Retina (tissue), 1 donor: ENCODE measurements around the gene KSR2.
"Not testable (repeated sequence)": the region's sequence is repeated elsewhere in the genome, so short reads cannot be mapped to it uniquely, and the experiment has no call there.

Experiments used
- DNase-seq: peaks from one replicate; pipeline ENCODE4 v3.0.0-alpha.2; 2016

KSR2 gene

DNA sequence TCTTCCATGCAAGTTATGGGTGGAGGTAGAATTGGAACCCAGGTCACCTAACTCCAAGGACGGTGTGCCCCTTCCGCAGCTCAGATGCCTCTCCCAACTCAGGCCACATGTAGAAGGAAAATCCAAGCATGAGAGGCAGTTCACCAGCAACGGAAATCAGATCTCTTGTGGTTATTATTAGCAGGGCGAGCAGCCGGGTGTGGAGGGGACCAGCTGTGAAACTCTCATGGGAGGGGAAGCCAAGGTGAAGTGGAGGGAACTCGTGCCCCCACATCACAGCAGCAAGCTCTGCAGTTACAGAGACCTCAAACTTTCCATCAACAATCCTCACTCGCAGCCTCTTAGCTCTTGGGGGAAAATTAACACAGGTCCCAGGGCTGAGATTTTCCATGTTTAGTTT, 79.7 kb downstream of the KSR2 start:
- no peak for DNase-seq

DNA sequence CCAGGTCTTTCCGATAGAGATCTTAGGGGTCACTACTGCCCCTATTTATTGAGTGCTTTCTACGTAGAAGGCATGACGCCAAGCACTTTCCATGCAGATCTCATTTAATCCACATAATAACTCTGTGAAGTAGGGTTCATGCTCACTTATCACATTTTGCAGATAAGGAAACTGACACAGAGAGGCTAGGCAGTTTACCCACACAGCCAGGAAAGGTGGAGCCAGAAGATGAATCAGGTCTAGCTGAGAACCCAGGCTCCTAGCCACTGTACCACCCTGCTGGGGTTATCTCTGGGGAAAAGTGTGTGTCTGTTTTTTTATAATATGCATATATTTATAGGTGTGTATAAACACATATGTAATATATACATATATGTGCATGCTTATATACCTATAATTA, 83.6 kb downstream of the KSR2 start:
- DNase-seq = no peak

DNA sequence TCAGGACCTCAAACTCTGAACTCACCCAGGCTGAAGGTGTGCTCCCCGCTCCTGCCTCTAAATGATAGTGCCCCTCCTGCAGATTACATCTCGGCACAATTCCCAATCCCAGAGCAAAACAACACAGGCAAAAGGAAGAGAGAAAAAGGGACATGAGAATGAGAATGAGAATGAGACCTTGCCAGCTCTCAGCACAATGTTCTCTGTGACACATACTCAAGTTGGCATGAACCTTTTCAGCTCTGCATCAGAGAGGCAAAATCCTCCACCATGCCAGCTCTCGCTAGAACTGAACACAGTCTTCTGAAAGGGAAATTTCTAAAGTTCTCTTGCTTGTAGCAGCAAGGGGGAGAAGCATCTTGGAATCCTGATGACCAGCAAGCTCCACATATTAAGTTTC, 84.6 kb downstream of the KSR2 start:
- no peak for DNase-seq

DNA sequence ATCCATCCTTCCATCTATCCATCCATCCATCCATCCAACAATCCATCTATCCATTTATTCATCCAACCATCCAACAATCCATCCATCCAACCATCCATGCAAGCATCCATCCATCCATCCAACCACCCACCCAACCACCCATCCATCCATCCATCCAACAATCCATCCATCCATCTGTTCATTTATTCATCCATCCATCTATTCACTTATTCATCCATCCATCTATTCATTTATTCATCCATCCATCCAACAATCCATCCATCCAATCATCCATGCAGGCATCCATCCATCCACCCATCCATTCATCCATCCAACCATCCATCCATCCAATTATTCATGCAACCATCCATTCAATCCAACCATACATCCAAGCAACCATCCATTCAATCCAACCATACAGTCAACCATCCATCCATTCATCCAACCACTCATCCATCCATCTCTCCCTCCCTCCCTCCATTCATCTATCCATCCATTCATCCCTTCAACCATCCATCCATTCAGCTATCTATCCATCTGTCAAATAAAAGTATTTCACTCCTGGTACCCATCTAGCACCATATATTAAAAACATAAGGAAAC, 86.1 kb downstream of the KSR2 start:
- no peak for DNase-seq

- DNase-seq = no peak
Observed at GRCh38 chr12:117882181-117882580, 86.6 kb downstream of the KSR2 start.

GRCh38 chr12:117881517-117881916, 87.3 kb downstream of the KSR2 start:
- DNase-seq = no peak

GRCh38 chr12:117878605-117879004, 90.2 kb downstream of the KSR2 start:
- peak; percentile 32 for DNase-seq

GRCh38 chr12:117876436-117876816, 92.4 kb downstream of the KSR2 start:
- no peak for DNase-seq

DNA sequence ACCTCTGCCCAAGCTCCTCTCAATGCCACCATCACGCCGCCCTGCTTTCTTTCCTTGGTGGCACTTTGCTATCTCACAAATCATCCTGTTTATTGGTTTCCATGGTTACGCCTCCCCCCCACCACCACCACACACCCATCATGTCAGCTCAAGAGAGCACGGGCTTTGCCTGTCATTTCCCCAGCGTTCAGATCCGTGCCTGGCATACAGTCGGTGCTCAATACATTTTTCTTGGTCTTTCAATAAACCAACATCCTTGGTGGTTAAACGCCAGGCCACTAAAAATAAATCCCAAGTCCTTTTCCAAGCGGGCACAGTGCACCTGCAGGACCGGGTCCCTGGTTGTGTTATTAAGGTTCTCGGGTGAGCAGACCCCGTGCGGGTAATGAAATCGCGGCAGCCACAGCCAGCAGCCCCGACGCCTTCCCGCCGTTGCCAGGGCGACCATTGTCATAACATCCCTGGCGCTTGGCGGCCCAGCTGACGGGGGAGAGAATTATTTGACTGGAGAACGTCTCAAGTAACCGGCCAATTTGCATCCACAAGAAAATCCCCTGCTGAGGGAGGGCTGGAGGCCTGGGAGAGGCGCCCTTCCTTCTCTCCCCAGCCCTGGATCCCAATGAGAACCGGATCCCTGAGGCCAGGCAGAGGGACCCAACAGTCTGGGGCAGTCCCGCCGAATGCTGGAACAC, 92.9 kb downstream of the KSR2 start:
- DNase-seq = peak; percentile 95

DNA sequence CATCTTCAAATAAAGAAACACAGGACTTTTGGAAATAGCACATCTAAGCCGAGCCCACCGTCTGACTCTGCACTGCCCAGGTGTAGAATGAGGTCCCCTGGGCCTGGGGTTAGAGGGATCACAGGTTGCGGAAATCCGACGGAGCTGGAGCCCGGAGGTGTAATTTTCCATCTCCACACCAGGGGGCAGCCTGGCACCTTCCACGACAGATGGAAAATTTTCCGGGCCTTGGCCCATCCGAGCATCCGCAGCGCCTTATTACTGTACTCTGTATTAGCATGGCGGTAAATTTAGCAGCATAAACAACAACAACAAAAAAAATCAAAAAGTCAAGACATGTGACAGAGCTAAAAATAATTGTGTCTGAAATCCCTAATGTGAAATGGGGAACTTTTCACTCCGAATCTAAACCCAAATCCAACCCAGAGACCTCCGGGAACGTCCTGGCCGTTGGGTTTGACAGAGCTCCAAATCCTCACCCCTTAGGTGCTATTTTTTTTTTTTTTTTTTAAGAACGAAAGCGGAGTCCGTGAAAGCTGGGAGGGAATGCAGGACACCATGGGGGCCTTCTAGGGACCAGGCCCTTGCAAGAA, 93.9 kb downstream of the KSR2 start:
- DNase-seq = peak; percentile 93

GRCh38 chr12:117874198-117874597, 94.6 kb downstream of the KSR2 start:
- not testable (repeated sequence) for DNase-seq

GRCh38 chr12:117872546-117873169, 96.1 kb downstream of the KSR2 start:
- peak; percentile 26 for DNase-seq

GRCh38 chr12:117869551-117869950, 99.2 kb downstream of the KSR2 start:
- DNase-seq = no peak

DNA sequence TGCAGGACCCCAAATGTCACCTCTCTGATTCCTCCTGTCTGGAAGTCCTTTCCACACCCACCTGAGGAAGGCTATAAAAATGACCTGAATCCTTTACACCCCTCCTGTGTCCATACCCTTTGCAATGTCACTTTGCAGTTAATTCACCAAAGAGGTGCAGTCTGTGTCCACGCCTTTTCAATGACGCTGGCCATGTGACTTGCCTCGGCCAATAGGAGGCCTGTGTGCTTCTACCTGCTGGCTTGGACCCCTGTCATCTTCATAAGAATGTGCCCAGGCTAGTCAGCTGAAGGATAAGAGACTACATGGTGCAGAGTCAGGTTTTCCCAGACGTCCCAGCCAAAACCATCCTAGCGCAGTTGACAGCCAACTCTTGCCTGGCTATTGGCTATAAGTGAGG, 101.4 kb downstream of the KSR2 start:
- no peak for DNase-seq

DNA sequence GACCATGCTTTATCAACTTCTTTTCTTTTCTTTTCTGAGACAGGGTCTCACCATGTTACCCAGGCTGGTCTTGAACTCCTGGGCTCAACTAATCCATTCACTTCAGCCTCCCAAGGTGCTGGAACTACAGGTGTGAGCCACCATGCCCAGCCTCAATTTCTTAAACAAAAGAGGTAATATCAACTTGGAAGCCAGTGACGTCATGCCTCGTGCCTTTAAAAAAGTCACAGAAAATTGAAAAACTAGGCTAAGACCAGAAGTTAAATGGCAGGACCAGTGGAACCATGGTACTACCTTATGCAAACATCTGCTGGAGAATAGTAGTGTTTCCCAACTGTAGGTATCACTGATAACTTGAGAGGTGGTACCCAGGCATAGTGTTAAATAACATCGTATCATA, 103.3 kb downstream of the KSR2 start:
- no peak for DNase-seq

DNA sequence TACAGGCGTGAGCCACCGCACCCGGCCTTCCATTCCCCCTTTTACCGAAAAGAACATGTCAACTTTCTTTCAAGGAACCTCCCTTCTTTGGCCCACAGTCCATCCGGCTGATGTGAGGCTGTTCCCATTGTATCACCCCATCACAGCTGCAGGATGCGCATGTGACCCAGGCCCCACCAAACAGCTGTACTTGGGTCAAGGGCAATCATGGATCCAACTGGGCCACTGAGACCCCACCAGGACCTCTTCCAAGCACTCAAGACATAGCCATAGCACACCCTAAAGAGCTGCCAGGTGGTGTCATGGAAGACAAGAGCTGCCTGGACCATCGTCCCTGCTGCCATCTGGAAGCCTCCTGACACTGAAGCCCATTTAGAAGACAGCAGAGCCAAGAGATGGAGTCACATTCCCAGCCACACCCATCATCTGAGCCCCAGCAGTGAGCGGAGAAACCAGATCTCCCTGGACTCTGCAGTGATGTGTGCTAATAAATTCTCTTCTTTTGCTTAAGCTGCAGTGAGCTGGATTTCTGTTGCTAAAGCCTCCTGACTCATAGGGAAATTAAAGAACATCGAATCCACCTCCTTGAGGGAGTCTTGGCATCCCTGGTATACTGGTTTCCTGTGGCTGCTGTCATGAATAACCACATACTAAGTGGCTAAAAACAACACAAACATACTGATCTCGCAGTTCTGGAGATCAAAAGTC, 105.6 kb downstream of the KSR2 start:
- DNase-seq = no peak

DNA sequence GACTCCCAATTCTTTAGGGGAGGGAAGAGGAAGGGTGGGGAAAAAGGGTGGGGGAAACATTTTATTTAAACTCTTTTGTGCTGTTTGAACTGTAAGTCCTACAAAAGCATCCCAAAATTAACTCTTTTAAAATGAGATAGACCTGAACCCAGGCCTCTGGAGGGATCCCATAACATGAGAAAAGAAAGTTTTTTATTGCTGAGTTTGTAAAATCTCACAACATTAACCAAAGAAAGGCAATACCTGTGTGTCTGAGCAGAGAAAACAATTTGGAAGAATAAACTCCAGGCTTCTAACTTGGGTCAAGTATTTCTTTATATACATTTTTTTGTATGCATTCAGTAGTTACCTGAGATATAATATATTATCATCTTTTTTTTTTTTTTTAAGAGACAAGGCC, 107.1 kb downstream of the KSR2 start:
- no peak for DNase-seq

GRCh38 chr12:117860787-117861290, 108.0 kb downstream of the KSR2 start:
- not testable (repeated sequence) for DNase-seq

DNA sequence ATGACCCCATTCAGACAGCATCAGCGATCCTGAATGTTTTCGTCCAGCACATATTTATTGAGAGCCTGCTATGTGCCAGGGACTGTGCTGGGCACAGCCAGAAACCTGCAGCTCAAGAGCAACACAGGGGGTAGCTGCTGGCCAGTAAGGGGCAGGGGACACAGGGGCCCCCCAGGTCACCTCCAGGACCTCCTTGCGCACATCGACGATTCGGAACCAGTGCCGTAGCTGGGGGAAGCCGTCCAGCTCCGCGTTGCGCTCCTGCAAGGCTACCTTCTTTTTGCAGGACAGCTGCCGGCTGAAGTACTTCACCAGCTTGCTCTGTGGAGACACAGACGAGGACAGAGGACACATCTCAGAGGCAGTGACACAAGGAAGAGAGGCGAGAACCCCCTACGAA, 108.7 kb downstream of the KSR2 start:
- DNase-seq = no peak

DNA sequence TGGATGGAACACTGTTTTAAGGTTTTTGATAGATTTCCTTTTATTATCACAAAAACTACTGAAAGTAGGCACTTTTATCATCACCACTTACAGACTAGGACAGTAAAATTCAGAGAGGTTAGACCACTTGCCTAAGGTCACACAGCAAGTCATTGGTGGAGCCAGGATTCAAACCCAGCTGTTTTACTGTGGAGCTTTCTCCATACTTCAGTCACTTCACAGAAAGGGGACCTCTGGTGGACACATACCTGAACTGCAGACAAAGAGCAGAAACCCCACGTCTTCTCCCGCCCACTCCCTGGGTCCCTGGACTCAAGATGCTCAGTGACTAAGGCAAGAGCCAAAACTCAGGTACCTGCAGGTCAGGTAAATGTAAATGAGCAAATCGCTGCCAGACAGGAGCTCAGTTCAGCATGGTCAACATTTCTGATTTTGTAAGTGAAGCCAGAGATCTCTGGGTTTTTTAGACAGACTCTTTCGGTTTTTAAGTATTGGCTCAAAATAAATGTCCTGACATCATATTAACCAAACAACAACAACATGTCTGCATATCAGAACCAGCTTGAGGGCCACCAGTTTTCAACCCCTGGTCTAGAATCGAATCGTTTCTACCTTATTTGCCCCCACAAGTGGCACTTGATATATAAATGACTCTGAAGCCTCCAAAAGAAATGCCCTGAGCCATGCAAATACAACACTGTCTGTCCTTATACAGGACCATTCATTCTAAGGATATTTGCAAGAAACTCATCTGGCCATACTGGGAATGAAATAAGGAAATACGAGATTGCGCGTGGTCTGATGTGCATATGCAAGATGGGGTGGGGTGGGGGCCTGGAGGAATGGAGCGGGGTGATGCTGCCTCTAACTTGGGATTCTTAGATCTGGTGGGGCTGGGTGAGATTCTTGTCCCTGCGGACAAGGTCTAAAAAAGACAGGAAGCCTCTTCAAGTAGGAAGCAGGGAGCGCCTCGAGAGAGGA, 110.9 kb downstream of the KSR2 start:
- peak; percentile 47 for DNase-seq

GRCh38 chr12:117857139-117857538, 111.7 kb downstream of the KSR2 start:
- DNase-seq = not testable (repeated sequence)

- DNase-seq = no peak
Observed at GRCh38 chr12:117855165-117855564, 113.6 kb downstream of the KSR2 start.
